22Rv1 (cell line): ENCODE data around the gene NCK2.

Source experiments
- H3K27ac ChIP-seq: fragments of 450-650 bp; 2 replicates; pipeline ENCODE4 v1.5.1; 2017
- ZFX ChIP-seq: fragments of 450-650 bp; IDR thresholded peaks from 2 replicates; pipeline ENCODE4 v1.6.1; 2017; ENCODE audit warnings: antibody characterized with exemption, borderline replicate concordance
- TF ChIP-seq, protein P1 (sequence below): fragments of 450-650 bp; IDR thresholded peaks from 2 replicates; pipeline ENCODE4 v1.5.1; 2017; ENCODE audit warnings: mild to moderate bottlenecking

NCK2 gene

DNA sequence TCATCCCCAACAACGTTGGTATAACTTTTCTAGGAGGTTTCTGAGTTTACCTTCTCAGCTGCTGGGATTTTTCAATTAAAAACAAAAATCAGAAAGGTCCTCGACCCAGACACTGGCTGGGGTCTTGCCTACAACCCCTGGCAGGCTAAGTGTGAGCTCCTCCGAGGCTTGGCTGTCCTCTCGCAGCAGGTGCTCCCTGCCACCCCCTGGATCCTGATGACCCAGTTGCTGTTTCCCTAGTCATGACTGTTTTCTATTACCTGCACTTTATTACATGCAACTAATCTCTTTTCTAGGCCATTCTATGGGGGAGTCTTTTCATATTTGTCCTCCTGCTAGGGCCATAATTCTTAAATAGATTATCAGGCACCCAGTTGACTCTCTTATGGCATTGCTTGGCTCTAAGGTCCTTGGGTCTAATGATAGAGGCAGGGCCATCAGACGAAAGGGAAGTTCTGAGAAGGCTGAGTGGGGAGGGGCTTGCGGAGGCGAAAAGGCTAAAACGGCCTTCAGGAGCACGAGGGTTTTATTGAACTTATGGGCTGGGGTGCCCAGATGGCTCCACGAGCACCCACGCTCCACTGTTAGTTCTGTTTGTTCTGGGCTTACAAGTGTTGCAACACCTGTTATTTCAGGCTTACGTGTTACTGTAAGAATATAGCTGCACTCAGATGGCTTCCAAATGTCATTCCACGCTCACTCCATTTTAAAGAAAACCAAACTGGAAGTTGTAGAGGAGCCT is 166.0 kb downstream of the NCK2 start:
- H3K27ac ChIP-seq = no peak overlapping the region
- TF ChIP-seq ZFX = no peak
- TF ChIP-seq, protein P1, sequence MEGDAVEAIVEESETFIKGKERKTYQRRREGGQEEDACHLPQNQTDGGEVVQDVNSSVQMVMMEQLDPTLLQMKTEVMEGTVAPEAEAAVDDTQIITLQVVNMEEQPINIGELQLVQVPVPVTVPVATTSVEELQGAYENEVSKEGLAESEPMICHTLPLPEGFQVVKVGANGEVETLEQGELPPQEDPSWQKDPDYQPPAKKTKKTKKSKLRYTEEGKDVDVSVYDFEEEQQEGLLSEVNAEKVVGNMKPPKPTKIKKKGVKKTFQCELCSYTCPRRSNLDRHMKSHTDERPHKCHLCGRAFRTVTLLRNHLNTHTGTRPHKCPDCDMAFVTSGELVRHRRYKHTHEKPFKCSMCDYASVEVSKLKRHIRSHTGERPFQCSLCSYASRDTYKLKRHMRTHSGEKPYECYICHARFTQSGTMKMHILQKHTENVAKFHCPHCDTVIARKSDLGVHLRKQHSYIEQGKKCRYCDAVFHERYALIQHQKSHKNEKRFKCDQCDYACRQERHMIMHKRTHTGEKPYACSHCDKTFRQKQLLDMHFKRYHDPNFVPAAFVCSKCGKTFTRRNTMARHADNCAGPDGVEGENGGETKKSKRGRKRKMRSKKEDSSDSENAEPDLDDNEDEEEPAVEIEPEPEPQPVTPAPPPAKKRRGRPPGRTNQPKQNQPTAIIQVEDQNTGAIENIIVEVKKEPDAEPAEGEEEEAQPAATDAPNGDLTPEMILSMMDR = no peak

DNA sequence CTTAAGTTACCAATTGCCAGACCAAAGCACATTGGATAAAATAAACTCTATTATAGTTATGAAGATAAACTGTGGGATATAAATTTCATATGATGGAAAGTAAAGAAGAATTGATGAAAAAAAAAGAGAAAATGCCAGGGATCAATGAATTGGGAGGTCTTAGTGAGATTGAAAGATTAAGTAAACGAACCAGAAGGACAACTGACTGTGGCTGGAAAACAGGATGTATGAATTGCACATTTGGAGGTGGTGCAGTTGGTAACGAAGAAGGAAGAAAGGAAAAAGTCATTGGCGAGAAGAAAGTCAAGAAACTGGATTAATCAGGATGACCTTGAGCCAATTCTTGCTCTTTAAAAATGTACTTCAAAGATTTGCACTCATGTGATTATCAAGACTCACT is 166.7 kb downstream of the NCK2 start:
- TF ChIP-seq, protein P1 = no peak
- no peak for TF ChIP-seq ZFX
- H3K27ac ChIP-seq = no peak overlapping the region

DNA sequence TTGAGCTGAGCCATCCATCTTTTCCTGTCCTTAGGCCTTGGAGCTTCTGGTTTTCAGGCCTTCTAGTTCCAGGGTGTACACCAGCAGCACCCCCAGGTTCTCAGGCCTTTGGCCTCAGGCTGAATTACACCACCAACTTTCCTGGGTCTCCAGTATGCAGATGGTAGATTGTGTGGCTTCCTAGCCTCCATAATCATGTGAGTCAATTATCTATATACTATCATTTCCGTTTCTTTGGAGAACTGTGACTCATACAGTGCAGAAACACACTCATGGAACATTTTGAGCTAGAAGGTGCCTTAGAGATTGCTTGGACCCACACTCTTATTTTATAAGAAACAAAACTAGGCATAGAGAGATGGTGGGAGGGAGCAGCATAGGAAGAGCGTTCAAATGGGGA is 167.4 kb downstream of the NCK2 start:
- no peak overlapping the region for H3K27ac ChIP-seq
- TF ChIP-seq, protein P1 = no peak
- no peak for TF ChIP-seq ZFX

DNA sequence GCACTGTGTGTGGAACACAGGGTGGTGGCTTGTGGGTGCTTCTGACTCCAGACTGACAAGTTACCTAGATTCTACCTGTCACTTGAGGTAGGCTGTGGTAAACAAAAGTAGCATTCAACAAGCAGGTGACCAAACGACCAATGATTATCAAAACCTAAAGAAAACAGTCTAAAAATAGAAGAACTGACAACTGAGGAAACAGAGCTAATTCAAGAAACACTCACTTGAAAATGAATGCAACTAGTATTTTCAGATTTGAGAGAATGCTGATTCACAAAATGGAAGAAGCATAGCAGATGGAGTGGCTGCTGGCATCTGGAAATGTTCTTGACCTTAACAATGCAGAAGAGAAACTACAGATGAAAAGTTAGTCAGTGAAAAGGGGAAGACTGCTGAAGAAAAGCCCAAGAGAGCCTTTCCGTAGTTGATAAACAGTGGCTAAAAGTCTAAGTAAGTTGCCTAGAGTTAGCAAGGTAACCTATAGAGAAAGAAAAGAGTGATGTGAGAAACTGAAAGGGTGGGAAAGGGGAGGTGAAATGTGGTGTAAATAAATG is 170.4 kb downstream of the NCK2 start:
- no peak overlapping the region for H3K27ac ChIP-seq
- no peak for TF ChIP-seq ZFX
- TF ChIP-seq, protein P1 = no peak

DNA sequence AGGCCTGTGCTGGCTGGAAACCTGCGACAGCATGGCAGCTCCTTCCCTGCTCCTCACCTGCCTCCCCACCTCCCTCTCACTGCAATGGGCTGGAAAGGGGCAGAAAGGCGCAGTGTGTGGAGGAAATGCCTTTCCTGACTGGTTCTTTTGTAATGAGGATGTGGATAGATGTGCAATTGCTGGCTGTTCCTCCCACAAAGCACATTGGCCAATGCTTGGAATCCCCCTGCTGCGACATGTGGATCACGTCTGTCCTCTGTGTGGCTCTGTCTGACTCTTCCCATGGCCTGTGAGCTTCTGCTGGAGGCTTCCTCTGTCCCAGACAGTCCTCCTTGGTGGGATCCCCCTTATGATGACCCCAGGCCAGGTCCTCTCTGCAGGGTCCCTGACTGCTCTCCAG is 172.5 kb downstream of the NCK2 start:
- H3K27ac ChIP-seq = no peak overlapping the region
- TF ChIP-seq ZFX = no peak
- TF ChIP-seq, protein P1 = no peak

DNA sequence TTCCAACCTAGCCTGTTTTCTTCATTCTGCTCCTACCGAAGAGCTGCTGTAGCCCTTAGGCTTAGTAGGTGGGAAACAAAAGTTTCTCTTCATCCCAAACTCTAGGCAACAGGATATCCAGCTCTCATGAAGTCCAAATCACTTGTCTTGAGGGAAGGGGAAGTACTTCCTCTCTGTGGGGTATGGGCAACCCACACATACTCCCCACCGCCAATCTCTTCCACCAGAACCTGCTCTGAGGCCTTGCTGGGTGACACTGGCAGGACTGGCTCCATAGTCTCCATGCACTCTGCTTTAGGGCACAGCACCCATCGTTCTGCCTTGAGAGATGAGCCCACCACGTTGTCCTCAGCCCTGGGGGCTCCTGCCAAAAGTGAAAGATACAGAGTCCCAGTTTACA is 173.0 kb downstream of the NCK2 start:
- no peak overlapping the region for H3K27ac ChIP-seq
- TF ChIP-seq, protein P1 = no peak
- TF ChIP-seq ZFX = no peak

DNA sequence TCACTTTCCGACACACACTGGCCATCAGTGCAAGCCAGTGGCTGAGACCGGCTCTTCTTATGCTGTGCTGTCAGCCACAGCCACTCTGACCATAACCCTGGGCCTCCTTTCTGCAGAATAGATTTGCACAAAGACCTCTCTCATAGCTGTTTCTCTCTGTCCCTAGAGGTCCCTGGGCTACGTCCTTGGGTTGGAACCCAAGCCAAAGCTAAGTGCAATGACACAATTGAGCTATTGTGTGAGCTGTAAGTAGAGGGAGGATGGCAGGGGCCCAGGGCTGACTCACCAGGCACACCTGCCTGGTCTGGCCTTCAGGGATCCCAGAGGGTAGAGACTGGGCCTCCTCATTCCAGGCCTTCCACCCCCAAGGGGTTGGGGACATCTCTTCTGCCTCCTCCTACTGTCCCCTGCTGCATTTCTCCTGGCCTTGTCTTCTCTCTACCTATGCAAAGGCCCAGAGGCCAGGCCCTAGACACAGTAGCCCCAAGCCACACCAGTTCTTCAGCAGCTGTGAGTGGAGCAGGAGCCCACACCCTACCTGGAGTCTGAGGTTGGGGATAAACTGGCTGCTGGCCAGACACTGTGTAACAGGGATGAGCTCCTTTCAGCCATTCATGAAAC is 174.6 kb downstream of the NCK2 start:
- H3K27ac ChIP-seq = no peak overlapping the region
- no peak for TF ChIP-seq ZFX
- TF ChIP-seq, protein P1 = no peak
